H1 (cell line): ENCODE measurements around the gene SLC39A11. TPM values are rescaled to one million over a fixed set of nuclear protein-coding genes. Genes with fewer than 3 reads are reported as not detected.

Experiments
- CTCF ChIA-PET: fragments of 300-600 bp; sonication (Branson Sonifier 250); formaldehyde crosslinking; loops from one replicate; lab custom pipeline; 2021; ENCODE audit not compliant: partially characterized antibody; lab: Charles Lee
- POLR2A ChIA-PET: fragments of 300-600 bp; sonication (Branson Sonifier 250); formaldehyde crosslinking; loops from one replicate; lab custom pipeline; 2021; ENCODE audit warnings: inconsistent platforms; ENCODE audit not compliant: partially characterized antibody; lab: Charles Lee
- DNase-seq, 2 experiments: peaks; one replicate each; pipeline versions ENCODE4 v3.0.0 to v3.0.0-alpha.2; 2010 to 2022; ENCODE audit warnings: low spot score in 2 of 2, low read depth in 1 of 2, mixed read lengths in 1 of 2
- FAIRE-seq: peaks from 2 replicates; lab custom pipeline; 2011; peaks lifted over from hg19 to GRCh38; lab: Jason Lieb, UNC
- H2AFZ ChIP-seq: 2 replicates; pipeline ENCODE4 v1.8.1; 2012; ENCODE audit warnings: low read length, inconsistent platforms
- H2AK5ac ChIP-seq: 2 replicates; pipeline ENCODE4 v1.6.1; 2013; ENCODE audit warnings: low read depth, low read length
- H2BK120ac ChIP-seq: replicated peaks from 2 replicates; pipeline ENCODE3; 2013; ENCODE audit warnings: low read depth, low read length, inconsistent platforms
- H2BK12ac ChIP-seq: 2 replicates; pipeline ENCODE4 v1.6.1; 2013; ENCODE audit warnings: low read depth, low read length
- H2BK15ac ChIP-seq: 2 replicates; pipeline ENCODE4 v1.6.1; 2013; ENCODE audit warnings: low read length
- H2BK20ac ChIP-seq: 2 replicates; pipeline ENCODE4 v1.6.1; 2013; ENCODE audit warnings: low read length
- H2BK5ac ChIP-seq: 2 replicates; pipeline ENCODE4 v1.6.1; 2013; ENCODE audit warnings: low read depth, low read length
- H3K14ac ChIP-seq: 2 replicates; pipeline ENCODE4 v1.6.1; 2013; ENCODE audit warnings: inconsistent platforms; ENCODE audit not compliant: insufficient read length
- H3K18ac ChIP-seq: 2 replicates; pipeline ENCODE4 v1.6.1; 2013; ENCODE audit warnings: low read length; ENCODE audit errors: extremely low read depth
- H3K23ac ChIP-seq: 2 replicates; pipeline ENCODE4 v1.6.1; 2013; ENCODE audit warnings: inconsistent platforms; ENCODE audit not compliant: insufficient read length
- H3K23me2 ChIP-seq: 2 replicates; pipeline ENCODE4 v1.6.1; 2013; ENCODE audit warnings: low read depth, low read length
- H3K27ac ChIP-seq: 2 replicates; pipeline ENCODE4 v1.6.1; 2011; ENCODE audit warnings: low read depth, low read length, inconsistent platforms
- H3K27me3 ChIP-seq, 4 experiments: replicated peaks in 1 of 4; 1 replicate in 1 of 4; 2 replicates in 3 of 4; pipeline versions ENCODE4 v1.6.1 to v1.8.1; 2011 to 2013; ENCODE audit warnings: low read length in 3 of 4, mild to moderate bottlenecking in 3 of 4, inconsistent platforms in 2 of 4, mixed read lengths in 2 of 4, moderate library complexity in 1 of 4; ENCODE audit not compliant: control insufficient read depth in 3 of 4, insufficient read depth in 3 of 4; ENCODE audit errors: extremely low read depth in 1 of 4
- H3K36me3 ChIP-seq, 4 experiments: 2 replicates each; pipeline versions ENCODE4 v1.6.1 to v1.8.1; 2011 to 2013; ENCODE audit warnings: mild to moderate bottlenecking in 4 of 4, low read length in 3 of 4, moderate library complexity in 2 of 4, control low read depth in 1 of 4, inconsistent platforms in 1 of 4; ENCODE audit not compliant: insufficient read depth in 4 of 4, control insufficient read depth in 2 of 4
- H3K4ac ChIP-seq: replicated peaks from 2 replicates; pipeline ENCODE3; 2013; ENCODE audit warnings: low read length, low read depth, mixed read lengths, inconsistent platforms; ENCODE audit not compliant: insufficient read length
- H3K4me1 ChIP-seq, 4 experiments: replicated peaks in 1 of 4; 1 replicate in 1 of 4; 2 replicates in 3 of 4; pipeline versions ENCODE4 v1.6.1 to v1.8.1; 2011 to 2013; ENCODE audit warnings: low read length in 3 of 4, inconsistent platforms in 2 of 4, mixed read lengths in 1 of 4; ENCODE audit not compliant: insufficient read depth in 4 of 4, control insufficient read depth in 3 of 4
- H3K4me2 ChIP-seq, 2 experiments: 2 replicates each; pipeline versions ENCODE4 v1.6.1 to v1.8.1; 2011 to 2013; ENCODE audit warnings: low read depth in 2 of 2, low read length in 2 of 2, control low read depth in 1 of 2, inconsistent platforms in 1 of 2, mild to moderate bottlenecking in 1 of 2; ENCODE audit not compliant: insufficient read depth in 1 of 2
- H3K4me3 ChIP-seq, 4 experiments: fragments of 200-600, 300-600 bp in 1 of 4; sonication (generic), shearing (Covaris generic), sonication (Bioruptor Twin) in 1 of 4; 2 replicates each; pipeline versions ENCODE4 v1.5.1 to v1.8.1; 2011 to 2016; ENCODE audit warnings: low read length in 4 of 4, low read depth in 3 of 4, control low read depth in 2 of 4, inconsistent platforms in 2 of 4, mild to moderate bottlenecking in 2 of 4, mixed read lengths in 1 of 4, moderate library complexity in 1 of 4; ENCODE audit not compliant: insufficient read depth in 2 of 4; ENCODE audit errors: extremely low read depth in 1 of 4
- H3K56ac ChIP-seq: replicated peaks from 2 replicates; pipeline ENCODE3; 2013; ENCODE audit warnings: low read depth, mild to moderate bottlenecking, mixed read lengths, low read length, inconsistent platforms; ENCODE audit not compliant: insufficient read length
- H3K79me1 ChIP-seq: 2 replicates; pipeline ENCODE4 v1.6.1; 2013; ENCODE audit warnings: low read depth, low read length, control low read depth
- H3K79me2 ChIP-seq, 2 experiments: 2 replicates each; pipeline versions ENCODE4 v1.6.1 to v1.8.1; 2012 to 2013; ENCODE audit warnings: low read length in 2 of 2, mild to moderate bottlenecking in 2 of 2, inconsistent platforms in 1 of 2; ENCODE audit not compliant: insufficient read depth in 2 of 2, control insufficient read depth in 1 of 2
- H3K9ac ChIP-seq, 4 experiments: replicated peaks in 1 of 4; 1 replicate in 1 of 4; 2 replicates in 3 of 4; pipeline versions ENCODE4 v1.6.1 to v1.8.1; 2011 to 2013; ENCODE audit warnings: low read depth in 3 of 4, low read length in 3 of 4, control low read depth in 2 of 4, mild to moderate bottlenecking in 2 of 4, moderate library complexity in 2 of 4, inconsistent platforms in 1 of 4; ENCODE audit errors: extremely low read depth in 1 of 4
- H3K9me3 ChIP-seq, 2 experiments: 2 replicates each; pipeline versions ENCODE4 v1.6.1 to v1.8.1; 2012 to 2013; ENCODE audit warnings: mild to moderate bottlenecking in 2 of 2, moderate library complexity in 2 of 2, control low read depth in 1 of 2, inconsistent platforms in 1 of 2, low read depth in 1 of 2, low read length in 1 of 2, mixed read lengths in 1 of 2; ENCODE audit not compliant: insufficient read depth in 2 of 2
- H4K20me1 ChIP-seq, 2 experiments: replicated peaks in 1 of 2; 2 replicates each; pipeline versions ENCODE3 to v1.8.1; 2011 to 2013; ENCODE audit warnings: inconsistent platforms in 2 of 2, low read length in 2 of 2, mild to moderate bottlenecking in 1 of 2; ENCODE audit not compliant: insufficient read depth in 2 of 2, control insufficient read depth in 1 of 2
- H4K5ac ChIP-seq: 2 replicates; pipeline ENCODE4 v1.6.1; 2013; ENCODE audit warnings: low read length, low read depth, mixed read lengths, inconsistent platforms; ENCODE audit not compliant: insufficient read length
- H4K8ac ChIP-seq: 2 replicates; pipeline ENCODE4 v1.8.0; 2013; ENCODE audit warnings: mild to moderate bottlenecking, moderate library complexity, low read length, inconsistent platforms; ENCODE audit not compliant: insufficient read depth; ENCODE audit errors: extremely low read depth
- H4K91ac ChIP-seq: replicated peaks from 2 replicates; pipeline ENCODE3; 2013; ENCODE audit warnings: low read length, mixed read lengths, inconsistent platforms; ENCODE audit not compliant: insufficient read length
- KDM4A ChIP-seq: IDR thresholded peaks from one replicate; pipeline ENCODE4 v1.7.1; 2012; ENCODE audit warnings: low read depth, mild to moderate bottlenecking, moderate library complexity, low read length, inconsistent platforms; ENCODE audit not compliant: severe bottlenecking
- polyA plus RNA-seq, 7 experiments: library from polyadenylated mRNA; depleted of rRNA in 3 of 7; stranded (reverse) in 5 of 7; unstranded in 2 of 7; fragments of >200 nt in 5 of 7; fragments of 200-250 nt in 2 of 7; gene quantifications; 1 replicate in 5 of 7; 2 replicates in 1 of 7; 4 replicates in 1 of 7; pipeline versions ENCODE4 v1.2.1 to v1.2.3, GENCODE V29; 2011 to 2013; ENCODE audit warnings: missing spikeins in 2 of 7, mixed read lengths in 2 of 7
- total RNA-seq: library from RNA; stranded (reverse); fragmentation: NEBNext Ultra II Directional; extraction: Animal tissue kit (Norgen Biotek cat#: 25700); gene quantifications from 2 replicates; pipeline ENCODE4 v1.2.1, GENCODE V29; 2021

SLC39A11 gene
- total and polyA plus RNA-seq, 2 of the 8 experiments (the other 6 are each of a cell fraction or from before 2014, with no cell fraction given) = 12.2 to 19.6 TPM

DNA sequence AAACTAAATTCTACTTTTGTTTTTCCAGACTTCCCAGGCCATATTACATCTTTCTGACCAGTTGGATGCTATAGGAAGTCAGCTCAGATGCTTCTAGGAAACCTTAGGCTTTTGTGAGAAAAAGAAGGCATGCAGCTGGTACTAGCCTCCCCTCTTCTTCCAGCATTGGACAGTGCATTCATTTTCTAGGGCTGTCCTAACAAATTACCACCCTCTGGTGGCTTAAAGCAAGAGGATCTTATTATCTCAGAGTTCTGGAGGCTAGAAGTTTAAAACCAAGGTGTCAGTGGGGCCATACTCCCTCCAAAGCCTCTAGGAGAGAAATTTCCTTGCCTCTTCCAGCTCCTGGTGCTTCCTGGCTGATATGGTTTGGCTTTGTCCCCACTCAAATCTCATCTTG is 467.8 kb downstream of the SLC39A11 start:
- peaks cover 3 to 10% (median 7%) of the 10 kb centered on the region in 4 experiments; a peak in 6 of 7 replicates for H3K4me1 ChIP-seq
- CTCF ChIA-PET = interaction anchor here (1.2 to 1.5 kb wide), 4 partner anchors 15 to 64 kb away, joined by 3 to 7 read pairs (median 4); no protein-coding TSS in a partner anchor

More for the DNA sequence above, 467.8 kb downstream of the SLC39A11 start:
- Histone ChIP-seq H3K9me3 (no peaks in the 10 kb centered on the region), H3K23ac (no peak overlapping the region), H3K27me3 (no peaks in the 10 kb centered on the region), H2BK120ac (no peak overlapping the region), H3K4me3 (no peak overlapping the region), H2BK12ac (no peak overlapping the region), H3K14ac (no peak overlapping the region), H4K91ac (no peak overlapping the region), H3K56ac (no peak overlapping the region), H2AFZ (no peak overlapping the region), H3K18ac (no peak overlapping the region), H3K9ac (no peak overlapping the region), H3K79me2 (no peaks in the 10 kb centered on the region), H3K23me2 (no peaks in the 10 kb centered on the region), H2BK5ac (no peak overlapping the region), H2BK15ac (no peak overlapping the region), H3K27ac (no peak overlapping the region), H3K4me2 (no peak overlapping the region), H3K4ac (no peak overlapping the region), H2BK20ac (no peak overlapping the region), H3K36me3 (no peaks in the 10 kb centered on the region), H3K79me1 (no peaks in the 10 kb centered on the region), H4K5ac (no peak overlapping the region), H4K20me1 (no peaks in the 10 kb centered on the region), H4K8ac (no peak overlapping the region), H2AK5ac (no peak overlapping the region)
- FAIRE-seq = no peak
- no peak for DNase-seq
- POLR2A ChIA-PET = no interaction called here
- TF ChIP-seq KDM4A = no peak
